ENCODE data around the gene PRSS3. TPM values are rescaled to one million over a fixed set of nuclear protein-coding genes. Genes with fewer than 3 reads are reported as not detected.
A peak's percentile ranks its signal among the peaks of the same experiment; 100 is the strongest.

The PRSS3 gene
- total and polyA plus RNA-seq, 9 of the 15 experiments (the other 6 are each of a cell fraction or from before 2014, with no cell fraction given): 0.35 to 0.42 TPM; not detected in 7

DNA sequence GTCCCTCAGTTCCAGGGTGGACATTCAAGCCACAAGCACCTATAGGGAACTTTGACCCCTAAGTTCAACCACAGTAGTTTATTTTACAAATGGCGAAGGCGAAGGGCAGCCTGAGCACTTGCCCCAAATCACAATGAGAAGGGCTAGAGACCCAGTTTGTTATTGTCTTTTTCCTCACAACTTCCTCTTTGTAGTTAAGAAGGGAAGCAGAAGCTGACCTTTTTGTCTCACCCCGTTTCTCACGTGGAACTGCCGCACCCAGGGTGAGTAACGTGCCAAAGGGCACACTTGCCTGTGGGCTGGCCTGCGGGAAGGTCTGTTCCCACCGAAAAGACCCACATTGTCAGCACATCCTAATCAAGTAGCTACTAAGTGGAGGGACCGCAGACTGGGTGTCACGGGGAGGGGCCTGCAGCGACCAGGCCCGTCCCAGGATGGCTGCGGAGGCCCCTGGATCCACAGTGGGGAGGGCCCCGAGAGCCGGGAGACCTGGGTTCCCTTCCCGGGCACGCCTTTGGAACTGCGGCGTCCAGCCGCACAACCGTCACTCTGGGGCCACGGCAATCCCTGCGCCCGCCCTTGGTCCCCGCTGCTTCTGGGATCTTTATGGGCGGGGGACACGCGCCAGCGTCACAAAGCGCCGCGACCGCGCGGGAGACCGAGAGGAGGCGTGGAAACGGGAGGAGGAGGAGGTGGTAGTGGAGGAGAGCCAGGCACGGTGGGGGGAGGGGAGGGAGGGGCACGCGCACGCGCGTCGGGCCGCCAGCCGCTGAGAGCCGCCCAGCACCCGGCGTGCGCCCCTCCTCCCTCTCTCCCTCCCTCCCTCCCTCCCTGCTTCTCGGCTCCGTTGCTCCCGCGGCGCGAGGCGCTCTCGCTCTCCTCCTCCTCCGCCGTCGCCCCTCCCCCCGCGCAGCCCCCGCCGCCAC is 21.2 kb downstream of the PRSS3 start, which contains the start of gene UBE2R2 (continued):
- no peak for TF ChIP-seq RBM17 (IDR thresholded peaks at IDR 0.05; ENCODE audit: borderline replicate concordance, low read depth, low read length)
- TF ChIP-seq HNRNPK (IDR thresholded peaks at IDR 0.05; ENCODE audit: low read depth, low read length, poor library complexity, severe bottlenecking): peak; percentile 72
- TF ChIP-seq, protein P1, sequence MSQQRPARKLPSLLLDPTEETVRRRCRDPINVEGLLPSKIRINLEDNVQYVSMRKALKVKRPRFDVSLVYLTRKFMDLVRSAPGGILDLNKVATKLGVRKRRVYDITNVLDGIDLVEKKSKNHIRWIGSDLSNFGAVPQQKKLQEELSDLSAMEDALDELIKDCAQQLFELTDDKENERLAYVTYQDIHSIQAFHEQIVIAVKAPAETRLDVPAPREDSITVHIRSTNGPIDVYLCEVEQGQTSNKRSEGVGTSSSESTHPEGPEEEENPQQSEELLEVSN (IDR thresholded peaks at IDR 0.05; ENCODE audit: borderline replicate concordance in 1 of 2, extremely low read depth in 1 of 2, insufficient read depth in 1 of 2, insufficient read length in 1 of 2, low read depth in 1 of 2, low read length in 1 of 2, poor library complexity in 1 of 2, severe bottlenecking in 1 of 2): peak in 1 of 2 experiments; percentile 75
- TF ChIP-seq PYGO2 (tag; IDR thresholded peaks at IDR 0.05): no peak
- TF ChIP-seq, protein P2, sequence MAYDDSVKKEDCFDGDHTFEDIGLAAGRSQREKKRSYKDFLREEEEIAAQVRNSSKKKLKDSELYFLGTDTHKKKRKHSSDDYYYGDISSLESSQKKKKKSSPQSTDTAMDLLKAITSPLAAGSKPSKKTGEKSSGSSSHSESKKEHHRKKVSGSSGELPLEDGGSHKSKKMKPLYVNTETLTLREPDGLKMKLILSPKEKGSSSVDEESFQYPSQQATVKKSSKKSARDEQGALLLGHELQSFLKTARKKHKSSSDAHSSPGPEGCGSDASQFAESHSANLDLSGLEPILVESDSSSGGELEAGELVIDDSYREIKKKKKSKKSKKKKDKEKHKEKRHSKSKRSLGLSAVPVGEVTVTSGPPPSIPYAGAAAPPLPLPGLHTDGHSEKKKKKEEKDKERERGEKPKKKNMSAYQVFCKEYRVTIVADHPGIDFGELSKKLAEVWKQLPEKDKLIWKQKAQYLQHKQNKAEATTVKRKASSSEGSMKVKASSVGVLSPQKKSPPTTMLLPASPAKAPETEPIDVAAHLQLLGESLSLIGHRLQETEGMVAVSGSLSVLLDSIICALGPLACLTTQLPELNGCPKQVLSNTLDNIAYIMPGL (CRISPR knock-in tag; IDR thresholded peaks at IDR 0.05): no peak
- TF ChIP-seq EZH2 (IDR thresholded peaks at IDR 0.05; ENCODE audit: borderline replicate concordance, low read depth, low read length): no peak
- no peak for TF ChIP-seq LARP7 (IDR thresholded peaks at IDR 0.05)
- peak; percentile 77 for TF ChIP-seq L3MBTL2 (IDR thresholded peaks at IDR 0.05)
- no peak for TF ChIP-seq KDM2B (CRISPR knock-in tag; IDR thresholded peaks at IDR 0.05)
- peak; percentile 33 for TF ChIP-seq PHF20 (IDR thresholded peaks at IDR 0.05; ENCODE audit: partially characterized antibody)
- no peak for TF ChIP-seq SMC3 (conservative IDR thresholded peaks at IDR 0.05; ENCODE audit: insufficient read depth, low read depth, low read length)
- peak; percentile 65; the same call in 1 of the 2 replicates for TF ChIP-seq FOXP1 (CRISPR knock-in tag; IDR thresholded peaks at IDR 0.05)
- TF ChIP-seq, protein P3, sequence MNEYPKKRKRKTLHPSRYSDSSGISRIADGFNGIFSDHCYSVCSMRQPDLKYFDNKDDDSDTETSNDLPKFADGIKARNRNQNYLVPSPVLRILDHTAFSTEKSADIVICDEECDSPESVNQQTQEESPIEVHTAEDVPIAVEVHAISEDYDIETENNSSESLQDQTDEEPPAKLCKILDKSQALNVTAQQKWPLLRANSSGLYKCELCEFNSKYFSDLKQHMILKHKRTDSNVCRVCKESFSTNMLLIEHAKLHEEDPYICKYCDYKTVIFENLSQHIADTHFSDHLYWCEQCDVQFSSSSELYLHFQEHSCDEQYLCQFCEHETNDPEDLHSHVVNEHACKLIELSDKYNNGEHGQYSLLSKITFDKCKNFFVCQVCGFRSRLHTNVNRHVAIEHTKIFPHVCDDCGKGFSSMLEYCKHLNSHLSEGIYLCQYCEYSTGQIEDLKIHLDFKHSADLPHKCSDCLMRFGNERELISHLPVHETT (CRISPR knock-in tag; conservative IDR thresholded peaks at IDR 0.05 in 1 of 2, IDR thresholded peaks at IDR 0.05 in 1 of 2): no peak
- no peak for TF ChIP-seq SMAD3 (CRISPR knock-in tag; conservative IDR thresholded peaks at IDR 0.05)
- no peak for TF ChIP-seq SRSF9 (IDR thresholded peaks at IDR 0.05; ENCODE audit: borderline replicate concordance, low read depth, low read length)
- TF ChIP-seq ZKSCAN1 (IDR thresholded peaks at IDR 0.05; ENCODE audit: low read depth, low read length): no peak
- peak; percentile 28 for TF ChIP-seq ARID1B (IDR thresholded peaks at IDR 0.05)
- TF ChIP-seq, protein P4, sequence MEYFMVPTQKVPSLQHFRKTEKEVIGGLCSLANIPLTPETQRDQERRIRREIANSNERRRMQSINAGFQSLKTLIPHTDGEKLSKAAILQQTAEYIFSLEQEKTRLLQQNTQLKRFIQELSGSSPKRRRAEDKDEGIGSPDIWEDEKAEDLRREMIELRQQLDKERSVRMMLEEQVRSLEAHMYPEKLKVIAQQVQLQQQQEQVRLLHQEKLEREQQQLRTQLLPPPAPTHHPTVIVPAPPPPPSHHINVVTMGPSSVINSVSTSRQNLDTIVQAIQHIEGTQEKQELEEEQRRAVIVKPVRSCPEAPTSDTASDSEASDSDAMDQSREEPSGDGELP (CRISPR knock-in tag; IDR thresholded peaks at IDR 0.05; ENCODE audit: borderline replicate concordance): peak; percentile 66; the same call in 1 of the 2 replicates
- TF ChIP-seq, protein P5, sequence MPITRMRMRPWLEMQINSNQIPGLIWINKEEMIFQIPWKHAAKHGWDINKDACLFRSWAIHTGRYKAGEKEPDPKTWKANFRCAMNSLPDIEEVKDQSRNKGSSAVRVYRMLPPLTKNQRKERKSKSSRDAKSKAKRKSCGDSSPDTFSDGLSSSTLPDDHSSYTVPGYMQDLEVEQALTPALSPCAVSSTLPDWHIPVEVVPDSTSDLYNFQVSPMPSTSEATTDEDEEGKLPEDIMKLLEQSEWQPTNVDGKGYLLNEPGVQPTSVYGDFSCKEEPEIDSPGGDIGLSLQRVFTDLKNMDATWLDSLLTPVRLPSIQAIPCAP (CRISPR knock-in tag; IDR thresholded peaks at IDR 0.05; ENCODE audit: borderline replicate concordance): no peak
- TF ChIP-seq HDAC8 (tag; IDR thresholded peaks at IDR 0.05): no peak
